ENCODE measurements around the gene RFXAP.
"Not testable (repeated sequence)": the region's sequence is repeated elsewhere in the genome, so short reads cannot be mapped to it uniquely, and the experiment has no call there.

Gene RFXAP
- long read RNA-seq, donor 1, transcript RFXAP-201 (3 exons, 2,304 nt) = major isoform, 10 of 10 reads
- long read RNA-seq, donor 1, partial matches to known transcripts = 0 of 10 reads
- long read RNA-seq, donor 1, other reads (novel, unspliced or antisense) = 0 of 10 reads
- long read RNA-seq, donor 2, partial matches to known transcripts = 85 of 87 reads
- long read RNA-seq, donor 2, other reads (novel, unspliced or antisense) = 0 of 87 reads
- long read RNA-seq, donor 3, transcript RFXAP-201 (3 exons, 2,304 nt) = major isoform, 5 of 66 reads
- long read RNA-seq, donor 3, partial matches to known transcripts = 61 of 66 reads
- long read RNA-seq, donor 3, other reads (novel, unspliced or antisense) = 0 of 66 reads
- long read RNA-seq, donor 4, transcript RFXAP-201 (3 exons, 2,304 nt) = major isoform, 9 of 123 reads
- long read RNA-seq, donor 4, partial matches to known transcripts = 68 of 123 reads
- long read RNA-seq, donor 4, other reads (novel, unspliced or antisense) = 46 of 123 reads
- long read RNA-seq, donor 5, partial matches to known transcripts = 0 of 4 reads
- long read RNA-seq, donor 5, other reads (novel, unspliced or antisense) = 0 of 4 reads
- long read RNA-seq, donor 6, partial matches to known transcripts = 79 of 120 reads
- long read RNA-seq, donor 6, other reads (novel, unspliced or antisense) = 38 of 120 reads
- long read RNA-seq, donor 7, partial matches to known transcripts = 192 of 202 reads
- long read RNA-seq, donor 7, other reads (novel, unspliced or antisense) = 6 of 202 reads
- long read RNA-seq, donor 8, transcript RFXAP-201 (3 exons, 2,304 nt) = major isoform, 7 of 7 reads
- long read RNA-seq, donor 8, partial matches to known transcripts = 0 of 7 reads
- long read RNA-seq, donor 8, other reads (novel, unspliced or antisense) = 0 of 7 reads

DNA sequence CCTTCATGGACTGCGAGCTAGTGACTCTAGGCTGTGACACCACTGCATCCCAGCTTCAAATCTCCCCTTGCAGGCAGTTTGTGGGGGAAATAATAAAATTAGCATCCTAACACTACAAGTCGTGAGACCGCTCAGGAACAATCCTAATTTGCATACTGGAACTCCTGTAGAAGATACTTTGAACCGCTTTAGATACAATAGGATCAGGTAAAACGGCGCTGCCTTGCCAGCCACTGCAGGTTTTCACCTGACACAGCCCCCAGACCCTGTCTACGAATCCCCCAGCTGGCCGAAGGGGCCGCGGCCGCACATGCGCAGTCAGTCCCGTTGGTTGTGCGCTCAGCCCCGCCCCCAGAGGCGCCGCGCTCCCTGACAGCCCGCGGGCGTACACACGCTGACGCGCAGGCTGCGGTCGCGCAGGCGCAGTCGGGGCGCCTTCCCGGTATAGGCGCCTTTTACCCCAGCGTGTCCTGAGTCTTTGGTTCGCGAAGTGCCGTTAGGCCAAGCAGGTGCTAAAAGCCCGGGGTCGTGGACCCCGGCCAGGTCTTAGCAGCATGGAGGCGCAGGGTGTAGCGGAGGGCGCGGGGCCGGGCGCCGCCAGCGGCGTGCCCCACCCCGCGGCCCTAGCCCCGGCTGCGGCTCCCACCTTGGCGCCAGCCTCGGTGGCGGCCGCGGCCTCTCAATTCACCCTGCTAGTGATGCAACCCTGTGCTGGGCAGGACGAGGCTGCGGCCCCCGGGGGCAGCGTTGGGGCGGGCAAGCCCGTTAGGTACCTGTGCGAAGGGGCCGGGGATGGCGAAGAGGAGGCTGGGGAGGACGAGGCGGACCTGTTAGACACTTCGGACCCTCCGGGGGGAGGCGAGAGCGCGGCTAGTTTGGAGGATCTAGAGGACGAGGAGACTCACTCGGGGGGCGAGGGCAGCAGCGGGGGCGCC lies at the start of gene RFXAP:
Gene RFXAP (plus strand): TSS at position 419 of the 935 bp plus-strand sequence. CDS start 136 bp downstream, at position 555.
- peak; percentile 95 for DNase-seq

GRCh38 chr13:36769545-36769944 lies 49.5 kb upstream of the RFXAP start:
- no peak for DNase-seq

GRCh38 chr13:36770741-36771140 lies 48.3 kb upstream of the RFXAP start:
- DNase-seq = no peak

DNA sequence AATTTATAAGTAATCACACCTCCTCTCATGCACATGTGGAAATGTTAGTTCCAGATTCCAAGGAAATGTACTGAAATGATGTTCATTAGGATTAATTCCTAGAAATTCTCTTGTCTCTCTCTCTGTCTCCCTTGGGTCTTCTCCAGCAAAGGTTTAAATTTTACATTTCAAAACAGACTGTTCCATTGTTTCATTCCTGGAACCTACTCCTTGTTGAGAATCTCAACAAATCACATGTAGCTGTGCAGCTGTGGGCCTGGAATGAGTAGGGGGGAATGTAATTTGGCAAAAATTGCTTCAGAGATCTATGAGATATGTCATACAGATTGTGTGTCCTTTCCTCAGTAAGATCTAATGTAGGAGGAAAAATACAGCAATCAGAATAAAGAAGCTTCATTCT lies 46.2 kb upstream of the RFXAP start:
- no peak for DNase-seq

GRCh38 chr13:36774931-36775330 lies 44.1 kb upstream of the RFXAP start:
- no peak for DNase-seq

DNA sequence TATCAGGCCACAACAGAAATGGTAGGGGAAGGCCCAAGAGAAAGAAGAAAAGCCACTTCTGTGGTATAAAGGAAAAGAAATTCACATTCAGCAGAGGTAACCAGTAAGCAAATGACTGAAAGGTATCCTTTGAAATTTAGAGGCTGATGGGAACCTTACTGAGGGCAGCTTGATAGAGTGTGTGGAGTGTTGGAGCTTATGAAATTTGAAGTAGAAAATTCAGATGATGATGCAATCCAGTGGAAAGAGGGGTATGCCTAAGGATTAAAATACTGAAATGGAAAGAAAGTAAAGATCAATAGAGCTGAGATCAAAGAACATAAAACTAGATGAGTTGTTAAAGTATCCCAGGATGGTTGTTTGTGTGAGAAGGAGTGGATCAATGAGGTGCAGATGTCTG lies 42.8 kb upstream of the RFXAP start:
- DNase-seq = no peak

DNA sequence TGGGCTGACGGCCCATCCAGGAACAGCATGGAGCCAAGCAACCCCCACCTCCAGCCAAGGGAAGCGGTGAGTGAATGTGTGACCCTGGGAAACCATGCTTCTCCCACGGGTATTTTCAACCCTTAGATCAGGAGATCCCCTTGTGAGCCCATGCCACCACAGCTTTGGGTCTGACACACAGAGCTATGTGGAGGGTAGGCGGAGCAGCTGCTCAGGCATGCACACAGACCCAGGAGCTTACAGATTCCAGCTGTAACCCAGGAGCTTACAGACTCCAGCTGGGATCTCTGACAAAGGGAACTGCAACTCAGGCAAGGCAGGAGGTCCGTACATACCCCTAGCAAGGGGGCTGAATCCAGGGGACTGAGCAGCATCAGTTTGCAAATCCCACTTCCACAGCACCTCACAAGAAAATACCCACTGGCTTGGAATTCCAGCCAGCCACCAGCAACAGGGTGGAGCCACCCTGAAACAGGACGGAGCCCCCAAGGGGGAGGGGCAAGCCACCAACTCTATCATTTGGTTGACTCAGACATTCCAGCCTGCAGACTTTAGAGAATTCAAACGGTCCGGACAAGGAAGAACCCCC lies 40.8 kb upstream of the RFXAP start:
- peak; percentile 63 for DNase-seq

- no peak for DNase-seq
These were observed 35.1 kb upstream of the RFXAP start for GRCh38 chr13:36783890-36784289.

DNA sequence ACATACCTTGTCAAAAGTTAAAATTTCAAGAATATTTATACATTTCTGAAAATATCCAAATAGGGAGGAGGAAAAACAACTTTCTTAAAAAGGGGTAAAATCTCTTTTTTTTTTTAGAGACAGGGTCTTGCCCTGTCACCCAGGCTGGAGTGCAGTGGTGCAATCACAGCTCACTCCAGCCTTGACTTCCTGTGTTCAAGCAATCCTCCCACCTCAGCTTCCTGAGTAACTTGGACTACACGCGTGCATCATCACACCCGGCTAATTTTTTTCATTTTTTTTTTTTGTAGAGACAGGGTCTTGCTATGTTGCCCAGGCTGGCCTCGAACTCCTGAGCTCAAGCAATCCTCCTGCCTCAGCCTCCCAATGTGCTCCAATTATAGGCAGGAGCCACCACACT lies 32.8 kb upstream of the RFXAP start:
- DNase-seq = not testable (repeated sequence)

GRCh38 chr13:36787181-36787580 lies 31.8 kb upstream of the RFXAP start:
- no peak for DNase-seq

DNA sequence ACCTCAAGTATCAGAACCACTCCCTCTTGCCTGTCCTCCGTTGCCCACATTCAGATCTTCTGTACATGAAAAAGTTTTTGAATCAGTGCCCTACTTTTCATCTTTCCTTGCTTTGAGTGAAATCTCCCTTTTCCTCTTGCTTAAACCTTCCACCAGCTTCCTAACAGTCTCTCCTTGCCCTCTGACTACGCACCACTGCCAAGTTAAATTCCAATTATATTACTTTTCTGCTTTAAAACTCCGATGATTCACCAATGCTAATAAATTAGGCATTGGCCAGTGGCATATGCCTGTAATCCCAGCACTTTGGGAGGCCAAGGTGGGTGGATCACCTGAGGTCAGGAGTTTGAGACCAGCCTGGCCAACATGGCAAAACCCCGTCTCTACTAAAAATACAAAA lies 30.7 kb upstream of the RFXAP start:
- no peak for DNase-seq

DNA sequence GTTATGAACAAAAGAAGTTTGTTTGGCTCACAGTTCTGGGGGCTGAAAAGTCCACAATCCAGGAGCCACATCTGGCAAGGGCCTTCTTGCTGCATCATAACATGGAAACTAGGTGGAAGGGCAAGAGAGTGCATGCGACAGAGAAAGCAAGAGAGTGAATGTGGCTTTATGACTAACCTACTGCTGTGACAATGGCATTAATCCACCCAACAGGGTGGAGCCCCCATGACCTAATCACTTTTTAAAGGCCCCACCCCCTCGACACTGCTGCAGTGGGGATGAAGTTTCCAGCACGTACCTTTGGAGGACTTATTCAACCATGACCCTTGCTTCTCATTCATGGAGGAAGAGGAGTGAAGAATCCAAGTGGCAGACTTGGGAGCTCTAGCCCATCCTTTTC lies 30.0 kb upstream of the RFXAP start:
- no peak for DNase-seq

DNA sequence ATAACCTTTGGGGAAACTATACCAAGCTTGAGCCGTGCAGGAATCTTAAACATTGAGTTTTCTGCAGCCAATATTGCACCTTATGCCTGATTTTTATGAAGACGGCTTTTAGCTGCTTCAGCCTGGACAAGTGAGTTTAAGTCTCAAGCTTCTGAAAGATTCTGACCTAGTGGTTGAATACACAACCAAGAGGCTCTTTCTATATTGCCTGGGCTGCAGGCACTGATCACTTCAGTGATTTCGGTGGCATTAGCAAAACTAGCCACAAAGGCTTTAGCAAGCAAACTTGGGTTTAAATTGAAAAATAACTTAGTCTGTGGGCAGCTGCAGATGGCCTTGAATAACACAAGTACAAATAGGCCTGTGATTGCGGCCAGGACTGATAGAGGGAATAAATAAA lies 29.3 kb upstream of the RFXAP start:
- DNase-seq = no peak

- no peak for DNase-seq
These were observed 24.3 kb upstream of the RFXAP start for GRCh38 chr13:36794706-36795105.

DNA sequence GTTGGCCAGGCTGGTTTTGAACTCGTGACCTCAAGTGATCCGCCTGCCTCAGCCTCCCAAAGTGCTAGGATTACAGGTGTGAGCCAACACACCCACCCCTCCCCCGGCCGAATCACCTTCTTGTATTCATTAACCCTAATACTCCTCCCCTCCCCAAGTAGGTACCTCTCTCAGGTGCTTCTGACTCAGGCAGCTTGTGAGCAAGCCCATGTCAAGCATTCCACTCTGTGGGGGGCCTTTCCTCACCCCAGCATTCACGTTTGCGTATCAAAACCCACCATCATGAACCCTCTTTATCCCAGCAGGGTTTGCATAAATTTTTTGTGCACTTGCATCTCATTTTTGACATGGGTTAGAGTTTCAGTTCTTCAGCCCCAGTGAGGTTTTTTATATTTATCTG lies 23.6 kb upstream of the RFXAP start:
- no peak for DNase-seq

GRCh38 chr13:36796052-36796451 lies 23.0 kb upstream of the RFXAP start:
- no peak for DNase-seq

- DNase-seq = no peak
These were observed 18.0 kb upstream of the RFXAP start for GRCh38 chr13:36801035-36801434.

DNA sequence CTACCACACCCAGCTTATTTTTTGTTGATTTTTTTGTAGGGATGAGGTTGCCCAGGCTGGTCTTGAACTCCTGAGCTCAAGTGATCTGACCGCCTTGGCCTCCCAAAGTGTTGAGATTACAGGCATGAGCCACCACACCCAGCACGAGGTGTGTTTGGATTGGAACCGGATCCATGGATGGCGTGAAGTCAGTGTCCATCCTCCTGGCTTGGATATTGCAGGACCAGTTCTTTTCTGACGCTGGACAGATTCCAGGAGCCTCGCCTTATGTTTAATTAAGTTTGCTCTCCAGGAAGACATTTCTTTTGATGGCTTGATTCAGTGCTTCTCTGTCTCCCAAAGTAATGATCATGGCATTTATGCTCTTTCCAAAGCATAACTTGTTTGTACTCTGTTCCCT lies 14.4 kb upstream of the RFXAP start:
- DNase-seq = no peak

DNA sequence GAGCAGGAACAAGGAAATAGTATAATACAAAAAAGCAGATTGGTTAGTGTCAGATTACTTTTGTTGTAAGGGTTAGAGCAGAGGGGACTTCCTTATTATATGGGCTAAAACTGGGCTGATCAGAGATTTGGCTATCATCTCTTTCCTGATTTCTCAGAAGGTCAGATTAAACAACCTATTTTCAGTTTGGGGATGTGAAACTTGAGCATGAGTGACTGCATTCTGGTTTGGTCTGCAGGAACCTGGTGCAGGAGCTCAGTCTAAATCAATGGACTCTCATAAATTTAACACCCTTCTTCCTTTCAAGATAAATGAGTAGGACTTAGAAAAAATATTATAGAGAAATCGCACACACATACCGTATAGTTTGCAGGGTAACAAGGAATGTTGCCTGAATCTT lies 12.9 kb upstream of the RFXAP start:
- no peak for DNase-seq

- DNase-seq = no peak
These were observed 11.4 kb upstream of the RFXAP start for GRCh38 chr13:36807616-36808015.

GRCh38 chr13:36813225-36813624 lies 5.8 kb upstream of the RFXAP start:
- no peak for DNase-seq

- peak; percentile 35 for DNase-seq
These were observed 4.6 kb upstream of the RFXAP start for GRCh38 chr13:36814465-36814864.

All from right kidney (tissue), 9 donors.